Activated naive CD4-positive, alpha-beta T cell treated with anti-CD3 and anti-CD28 coated beads, Interleukin-2, amount 50 U/mL, for 72 hours (primary cell): ENCODE data around the gene DPYD. TPM values are rescaled to one million over a fixed set of nuclear protein-coding genes. Genes with fewer than 3 reads are reported as not detected.

Source experiments
- ATAC-seq, 2 donors: fragments of 150-1000 bp; cut with Tn5 transposase; 2 replicates each; pipeline ENCODE4 v1.10.0; 2021; ENCODE audit warnings: mild to moderate bottlenecking in 2 of 2, moderate library complexity in 2 of 2
- DNase-seq, 2 donors: peaks; one replicate each; pipeline ENCODE4 v3.0.0; 2021 to 2022; ENCODE audit warnings: low spot score in 2 of 2
- H3K27ac Mint-ChIP-seq, 2 donors: one replicate each; pipeline ENCODE4 v1.8.0; 2022; ENCODE audit warnings: mild to moderate bottlenecking in 2 of 2, mixed read lengths in 2 of 2
- H3K36me3 Mint-ChIP-seq, 2 donors: one replicate each; pipeline ENCODE4 v1.8.0; 2022; ENCODE audit warnings: mixed read lengths in 2 of 2
- H3K9me3 Mint-ChIP-seq, 2 donors: one replicate each; pipeline ENCODE4 v1.8.0; 2022; ENCODE audit warnings: mixed read lengths in 2 of 2
- total RNA-seq, 2 donors: library from RNA; stranded (reverse); gene quantifications; one replicate each; pipeline ENCODE4 v1.2.3, GENCODE V29; 2022

The DPYD gene
- total RNA-seq, 2 donors from 2014 or later, result 10.7 to 11.7 TPM

- no peak for ATAC-seq
- no peak for DNase-seq
- H3K9me3 Mint-ChIP-seq, result no peaks in the 10 kb centered on the region
- H3K36me3 Mint-ChIP-seq, result no peaks in the 10 kb centered on the region
- no peak overlapping the region for H3K27ac Mint-ChIP-seq
Observed at GRCh38 chr1:97457446-97458089, 463.3 kb downstream of the DPYD start.

GRCh38 chr1:97451944-97452343 is 468.9 kb downstream of the DPYD start:
- no peak for ATAC-seq

GRCh38 chr1:97451046-97451826 is 469.6 kb downstream of the DPYD start:
- DNase-seq (no peak), ATAC-seq (no peak)
- Mint-ChIP-seq H3K27ac (no peak overlapping the region), H3K36me3 (peaks cover 0 to 15% of the 10 kb centered on the region in 2 donors), H3K9me3 (no peaks in the 10 kb centered on the region)

More at GRCh38 chr1:97451944-97452343, 468.9 kb downstream of the DPYD start:
- DNase-seq, result no peak
- Mint-ChIP-seq H3K36me3 (peaks cover 0 to 11% of the 10 kb centered on the region in 2 donors), H3K9me3 (no peaks in the 10 kb centered on the region), H3K27ac (no peak overlapping the region)

- no peak for DNase-seq
- H3K27ac Mint-ChIP-seq, result no peak overlapping the region
Observed at GRCh38 chr1:97441966-97442365, 478.9 kb downstream of the DPYD start.

GRCh38 chr1:97433824-97434177 is 487.0 kb downstream of the DPYD start:
- no peak overlapping the region for H3K27ac Mint-ChIP-seq
- DNase-seq (no peak), ATAC-seq (no peak)
- peaks cover 0 to 9% of the 10 kb centered on the region in 2 donors for H3K36me3 Mint-ChIP-seq
- H3K9me3 Mint-ChIP-seq, result no peaks in the 10 kb centered on the region

More at GRCh38 chr1:97441966-97442365, 478.9 kb downstream of the DPYD start:
- no peaks in the 10 kb centered on the region for H3K9me3 Mint-ChIP-seq
- peaks cover 0 to 5% of the 10 kb centered on the region in 2 donors for H3K36me3 Mint-ChIP-seq
- ATAC-seq, result no peak

- no peak overlapping the region for H3K27ac Mint-ChIP-seq
- ATAC-seq (no peak), DNase-seq (no peak)
- H3K9me3 Mint-ChIP-seq, result no peaks in the 10 kb centered on the region
- peaks cover 0 to 9% of the 10 kb centered on the region in 2 donors for H3K36me3 Mint-ChIP-seq
Observed at GRCh38 chr1:97433094-97433823, 487.6 kb downstream of the DPYD start.

GRCh38 chr1:97427371-97427770 is 493.5 kb downstream of the DPYD start:
- Mint-ChIP-seq H3K27ac (no peak overlapping the region), H3K9me3 (no peaks in the 10 kb centered on the region)

GRCh38 chr1:97424209-97424608 is 496.6 kb downstream of the DPYD start:
- Mint-ChIP-seq H3K36me3 (peaks cover 0 to 6% of the 10 kb centered on the region in 2 donors), H3K27ac (no peak overlapping the region), H3K9me3 (no peaks in the 10 kb centered on the region)
- DNase-seq (no peak), ATAC-seq (no peak)

More at GRCh38 chr1:97427371-97427770, 493.5 kb downstream of the DPYD start:
- ATAC-seq (no peak), DNase-seq (no peak)
- H3K36me3 Mint-ChIP-seq, result peaks cover 0 to under 1% of the 10 kb centered on the region in 2 donors

- no peak overlapping the region for H3K27ac Mint-ChIP-seq
- no peaks in the 10 kb centered on the region for H3K9me3 Mint-ChIP-seq
- H3K36me3 Mint-ChIP-seq, result peaks cover 0 to 6% of the 10 kb centered on the region in 2 donors
- ATAC-seq, result no peak
- DNase-seq, result no peak
Observed at GRCh38 chr1:97423403-97423802, 497.4 kb downstream of the DPYD start.

- Mint-ChIP-seq H3K27ac (no peak overlapping the region), H3K9me3 (no peaks in the 10 kb centered on the region), H3K36me3 (peaks cover 0 to 6% of the 10 kb centered on the region in 2 donors)
- no peak for ATAC-seq
- no peak for DNase-seq
Observed at GRCh38 chr1:97417661-97418060, 503.2 kb downstream of the DPYD start.

GRCh38 chr1:97414682-97415312 is 506.0 kb downstream of the DPYD start:
- Mint-ChIP-seq H3K9me3 (no peaks in the 10 kb centered on the region), H3K27ac (no peak overlapping the region), H3K36me3 (peaks cover 0 to under 1% of the 10 kb centered on the region in 2 donors)
- ATAC-seq (no peak), DNase-seq (no peak)

GRCh38 chr1:97412737-97413136 is 508.1 kb downstream of the DPYD start:
- H3K36me3 Mint-ChIP-seq, result peaks cover 1 to 15% of the 10 kb centered on the region in 2 donors
- DNase-seq, result no peak
- no peak overlapping the region for H3K27ac Mint-ChIP-seq
- no peaks in the 10 kb centered on the region for H3K9me3 Mint-ChIP-seq
- ATAC-seq, result no peak

- DNase-seq, result no peak
- Mint-ChIP-seq H3K9me3 (no peaks in the 10 kb centered on the region), H3K36me3 (peaks cover 4 to 18% of the 10 kb centered on the region in 2 donors), H3K27ac (no peak overlapping the region)
- no peak for ATAC-seq
Observed at GRCh38 chr1:97412166-97412565, 508.7 kb downstream of the DPYD start.

- Mint-ChIP-seq H3K9me3 (peaks cover 13 to 18% of the 10 kb centered on the region in 2 donors), H3K36me3 (peaks cover 21 to 24% of the 10 kb centered on the region in 2 donors), H3K27ac (no peak overlapping the region)
- DNase-seq (no peak), ATAC-seq (no peak)
Observed at GRCh38 chr1:97396463-97396862, 524.4 kb downstream of the DPYD start.

GRCh38 chr1:97392701-97393100 is 528.1 kb downstream of the DPYD start:
- ATAC-seq (no peak), DNase-seq (no peak)
- Mint-ChIP-seq H3K27ac (no peak overlapping the region), H3K36me3 (peaks cover 10 to 11% of the 10 kb centered on the region in 2 donors), H3K9me3 (peaks cover 4 to 11% of the 10 kb centered on the region in 2 donors)

GRCh38 chr1:97385536-97386277 is 535.1 kb downstream of the DPYD start:
- no peaks in the 10 kb centered on the region for H3K36me3 Mint-ChIP-seq
- ATAC-seq, result no peak
- DNase-seq, result no peak
- H3K27ac Mint-ChIP-seq, result no peak overlapping the region
- H3K9me3 Mint-ChIP-seq, result no peaks in the 10 kb centered on the region
